SH-SY5Y (cell line): ENCODE results near the gene SCP2.

ENCODE experiments used
- GATA2 ChIP-seq: IDR thresholded peaks from 2 replicates; pipeline ENCODE4 v1.6.1; 2011; ENCODE audit warnings: mild to moderate bottlenecking, low read depth, low read length
- GATA3 ChIP-seq: IDR thresholded peaks from 2 replicates; pipeline ENCODE4 v1.6.1; 2011; ENCODE audit warnings: low read depth, mild to moderate bottlenecking, low read length, moderate library complexity

SCP2 gene

DNA sequence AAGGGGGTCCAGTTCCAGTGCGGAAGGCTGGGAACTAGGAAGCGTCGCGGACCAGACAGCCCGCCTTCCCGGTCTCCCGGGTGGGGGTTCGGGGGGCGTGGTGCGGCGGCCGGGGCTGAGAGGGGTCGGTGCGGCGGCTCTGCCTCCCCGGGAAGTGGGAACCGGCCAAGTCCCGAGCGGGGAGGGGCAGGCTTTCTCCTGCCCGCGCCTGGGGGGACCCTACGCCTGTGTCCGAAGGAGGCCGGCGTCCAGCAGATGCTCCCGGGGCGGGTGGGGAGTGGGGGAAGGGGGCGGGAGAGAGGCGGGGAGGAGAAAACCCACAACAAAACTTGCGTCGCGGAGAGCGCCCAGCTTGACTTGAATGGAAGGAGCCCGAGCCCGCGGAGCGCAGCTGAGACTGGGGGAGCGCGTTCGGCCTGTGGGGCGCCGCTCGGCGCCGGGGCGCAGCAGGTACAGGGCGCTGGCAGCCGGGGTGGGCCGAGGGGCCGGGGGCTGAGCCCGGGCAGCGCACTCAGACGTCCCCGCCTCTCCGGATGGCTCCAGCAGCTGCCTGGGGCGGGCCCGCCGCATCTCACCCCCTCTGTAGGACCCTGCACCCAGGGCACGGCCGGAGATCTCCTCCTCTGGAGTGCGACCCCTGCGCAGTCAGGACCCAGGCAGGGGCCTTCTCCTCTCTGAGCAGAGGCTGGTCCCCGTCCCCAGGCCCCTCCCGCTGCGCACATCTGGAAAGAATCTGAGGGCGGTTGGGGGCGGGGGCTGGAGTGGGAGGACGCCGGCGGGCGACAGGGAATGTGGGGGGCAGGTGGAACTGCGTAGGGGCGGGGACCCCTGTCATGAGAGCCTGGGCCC is 135.0 kb downstream of the SCP2 start, which contains the start of gene PODN:
TSS of gene PODN (plus strand) at position 355 of the 849 bp plus-strand sequence. CDS start 7,643 bp downstream, outside the sequence.
- TF ChIP-seq GATA2 (no peak), GATA3 (no peak)

GRCh38 chr1:53062708-53063591 is 135.9 kb downstream of the SCP2 start:
- no peak for TF ChIP-seq GATA3
- no peak for TF ChIP-seq GATA2

DNA sequence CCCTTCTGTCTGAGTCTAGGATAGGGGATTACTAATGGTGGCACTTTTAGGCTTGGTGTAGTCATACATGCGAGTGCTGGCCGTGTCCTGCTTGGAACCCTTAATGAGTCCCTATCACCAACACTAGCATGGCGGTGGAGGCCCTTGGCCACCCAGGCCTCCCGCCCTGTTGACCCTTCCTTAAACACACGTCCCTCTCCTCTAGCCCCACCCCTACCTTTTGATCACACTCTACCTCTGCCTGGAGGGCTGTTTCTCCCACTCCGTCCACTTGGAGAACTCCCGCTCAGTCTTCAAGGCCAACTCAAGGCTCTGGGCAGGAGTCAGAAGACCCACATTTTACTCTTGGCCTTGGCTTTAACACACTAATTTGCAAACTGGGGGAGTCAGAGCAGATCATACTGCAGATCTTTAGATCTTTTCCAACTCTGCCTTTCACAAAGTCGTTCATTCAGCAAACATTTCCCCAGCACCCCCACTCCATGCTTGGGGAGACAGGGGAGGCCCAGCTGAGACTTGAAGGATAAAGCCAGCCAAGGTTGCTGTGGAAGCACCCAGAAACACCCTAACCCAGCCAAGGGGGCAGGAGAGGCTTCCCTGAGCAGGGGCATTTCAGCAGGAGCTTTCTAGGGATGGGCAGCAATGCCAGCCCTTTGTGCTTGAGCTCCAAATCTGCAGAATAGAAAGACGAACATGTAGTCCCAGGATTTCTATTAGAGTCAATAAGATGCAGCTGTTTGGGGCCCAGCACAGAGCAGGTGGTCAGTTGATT is 136.9 kb downstream of the SCP2 start:
- TF ChIP-seq GATA2 (no peak), GATA3 (no peak)

DNA sequence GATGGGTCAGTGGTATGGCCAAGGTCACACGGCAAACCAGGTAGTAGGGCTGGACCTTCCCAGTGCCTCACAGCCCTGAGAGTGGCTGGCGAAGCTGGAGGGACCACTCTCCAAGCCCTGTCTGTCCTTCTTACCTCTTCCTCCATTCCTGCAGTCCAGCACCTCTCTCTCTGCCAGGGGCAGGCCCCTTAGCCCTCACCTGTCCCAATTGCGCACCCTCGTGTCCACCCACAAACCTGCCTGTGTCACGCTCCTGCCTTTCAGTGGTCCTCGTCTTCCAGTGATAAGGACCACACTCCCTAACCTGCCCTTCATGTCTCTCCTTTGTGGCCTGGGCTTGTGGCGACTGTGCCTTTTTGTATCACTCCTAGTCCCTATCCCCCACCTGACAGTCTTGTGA is 138.3 kb downstream of the SCP2 start:
- no peak for TF ChIP-seq GATA3
- TF ChIP-seq GATA2 = no peak

- no peak for TF ChIP-seq GATA2
- no peak for TF ChIP-seq GATA3
These were observed 139.4 kb downstream of the SCP2 start for GRCh38 chr1:53066488-53066887.

GRCh38 chr1:53066891-53067738 is 140.0 kb downstream of the SCP2 start:
- no peak for TF ChIP-seq GATA3
- no peak for TF ChIP-seq GATA2

DNA sequence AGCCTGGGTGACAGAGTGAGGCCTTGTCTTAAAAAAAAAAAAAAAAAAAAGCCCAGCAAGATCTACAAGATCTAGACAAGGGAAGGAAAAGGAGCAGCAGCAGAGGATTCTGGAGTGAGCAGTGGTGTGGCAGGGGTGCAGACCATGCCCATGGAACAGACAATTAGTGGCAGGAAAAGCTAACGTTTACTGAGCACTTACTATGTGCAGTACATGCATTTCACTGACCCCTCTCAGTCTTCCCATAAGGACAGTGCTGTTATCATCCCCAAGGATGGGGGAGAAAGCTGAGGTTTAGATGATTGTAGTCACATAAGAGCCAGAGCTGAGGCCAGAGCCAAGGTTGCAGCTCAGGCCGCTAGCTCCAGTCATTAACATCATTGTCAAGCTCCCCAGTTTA is 140.8 kb downstream of the SCP2 start:
- TF ChIP-seq GATA3 (no peak), GATA2 (no peak)

GRCh38 chr1:53068314-53069099 is 141.4 kb downstream of the SCP2 start:
- peak; percentile 80 for TF ChIP-seq GATA2
- no peak for TF ChIP-seq GATA3

DNA sequence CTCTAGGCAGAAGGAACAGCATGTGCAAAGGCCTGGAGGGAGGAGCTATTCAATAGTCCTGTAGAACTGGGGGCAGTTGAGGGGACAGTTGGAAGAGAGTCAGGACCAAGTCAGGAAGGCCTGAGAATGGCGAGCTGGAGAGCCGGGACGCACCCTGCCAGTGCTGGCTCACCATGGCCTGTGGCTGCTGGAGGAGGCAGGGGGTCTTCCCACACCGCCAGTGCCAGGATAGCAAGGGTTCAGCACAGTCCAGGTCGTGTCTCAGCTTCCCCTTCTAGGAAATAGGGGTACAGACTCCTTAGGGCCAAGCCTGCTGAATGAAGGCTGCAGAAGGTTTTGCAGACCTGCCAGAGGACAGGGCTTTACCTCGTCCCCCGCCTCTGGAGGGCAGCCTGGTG is 142.2 kb downstream of the SCP2 start:
- no peak for TF ChIP-seq GATA3
- TF ChIP-seq GATA2 = no peak

DNA sequence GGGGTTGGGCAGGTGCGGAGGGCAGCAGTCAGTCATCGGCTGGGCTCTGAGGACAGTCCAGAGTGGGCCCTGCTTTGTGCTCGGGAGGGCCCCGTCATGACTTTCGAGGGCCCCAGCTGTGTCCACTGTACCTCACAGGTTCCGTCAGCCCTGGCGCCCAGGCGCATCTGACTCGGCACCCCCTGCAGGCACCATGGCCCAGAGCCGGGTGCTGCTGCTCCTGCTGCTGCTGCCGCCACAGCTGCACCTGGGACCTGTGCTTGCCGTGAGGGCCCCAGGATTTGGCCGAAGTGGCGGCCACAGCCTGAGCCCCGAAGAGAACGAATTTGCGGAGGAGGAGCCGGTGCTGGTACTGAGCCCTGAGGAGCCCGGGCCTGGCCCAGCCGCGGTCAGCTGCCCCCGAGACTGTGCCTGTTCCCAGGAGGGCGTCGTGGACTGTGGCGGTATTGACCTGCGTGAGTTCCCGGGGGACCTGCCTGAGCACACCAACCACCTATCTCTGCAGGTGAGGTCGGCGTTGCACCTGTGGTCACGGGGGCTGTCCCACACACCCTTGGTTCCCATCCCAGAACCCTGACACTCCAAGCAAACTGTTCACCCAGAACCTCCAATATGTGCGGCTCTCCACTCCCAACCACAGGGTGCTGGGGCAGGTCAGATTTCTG is 142.7 kb downstream of the SCP2 start:
- TF ChIP-seq GATA3 = no peak

DNA sequence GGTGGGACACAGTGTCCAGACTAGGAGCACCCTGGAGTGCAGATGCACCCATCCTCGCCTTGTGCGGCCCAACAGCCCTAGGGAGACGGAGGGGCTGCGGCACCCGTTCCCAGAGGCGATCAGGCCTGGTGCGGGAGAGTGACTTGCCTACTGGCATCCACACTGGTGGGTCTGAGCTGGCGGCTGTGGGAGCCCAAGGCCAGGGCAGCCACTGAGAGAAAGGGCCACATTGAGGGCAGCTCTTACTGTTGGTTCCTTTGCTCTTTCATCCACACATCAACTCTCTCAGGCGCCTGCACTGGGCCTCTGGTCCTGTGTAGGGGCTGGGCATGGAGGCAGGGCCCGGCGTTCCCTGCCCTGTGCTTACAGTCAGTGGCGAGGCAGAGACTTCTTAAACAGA is 143.5 kb downstream of the SCP2 start:
- TF ChIP-seq GATA2 (no peak), GATA3 (no peak)

- TF ChIP-seq GATA3 = no peak
- TF ChIP-seq GATA2 = no peak
These were observed 144.2 kb downstream of the SCP2 start for GRCh38 chr1:53071167-53071865.
